OCI-LY1 (cell line): ENCODE data around the gene FKBP10.

ENCODE experiments used
- EZH2 ChIP-seq: fragments of 200-600 bp; sonication (generic), shearing (Covaris generic); IDR thresholded peaks from 2 replicates; pipeline ENCODE4 v1.8.0; 2017; ENCODE audit warnings: borderline replicate concordance, mixed run types, mild to moderate bottlenecking, antibody characterized with exemption, low read length, moderate library complexity, mixed read lengths
- TF ChIP-seq, protein P1 (sequence below): fragments of 200-600 bp; sonication (generic), shearing (Covaris generic); IDR thresholded peaks from 2 replicates; pipeline ENCODE4 v1.5.1; 2017; ENCODE audit warnings: mild to moderate bottlenecking, antibody characterized with exemption, low read length, moderate library complexity, mixed read lengths

- TF ChIP-seq, protein P1, sequence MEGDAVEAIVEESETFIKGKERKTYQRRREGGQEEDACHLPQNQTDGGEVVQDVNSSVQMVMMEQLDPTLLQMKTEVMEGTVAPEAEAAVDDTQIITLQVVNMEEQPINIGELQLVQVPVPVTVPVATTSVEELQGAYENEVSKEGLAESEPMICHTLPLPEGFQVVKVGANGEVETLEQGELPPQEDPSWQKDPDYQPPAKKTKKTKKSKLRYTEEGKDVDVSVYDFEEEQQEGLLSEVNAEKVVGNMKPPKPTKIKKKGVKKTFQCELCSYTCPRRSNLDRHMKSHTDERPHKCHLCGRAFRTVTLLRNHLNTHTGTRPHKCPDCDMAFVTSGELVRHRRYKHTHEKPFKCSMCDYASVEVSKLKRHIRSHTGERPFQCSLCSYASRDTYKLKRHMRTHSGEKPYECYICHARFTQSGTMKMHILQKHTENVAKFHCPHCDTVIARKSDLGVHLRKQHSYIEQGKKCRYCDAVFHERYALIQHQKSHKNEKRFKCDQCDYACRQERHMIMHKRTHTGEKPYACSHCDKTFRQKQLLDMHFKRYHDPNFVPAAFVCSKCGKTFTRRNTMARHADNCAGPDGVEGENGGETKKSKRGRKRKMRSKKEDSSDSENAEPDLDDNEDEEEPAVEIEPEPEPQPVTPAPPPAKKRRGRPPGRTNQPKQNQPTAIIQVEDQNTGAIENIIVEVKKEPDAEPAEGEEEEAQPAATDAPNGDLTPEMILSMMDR = no peak
- TF ChIP-seq EZH2 = no peak
Observed at GRCh38 chr17:41777574-41778188, 35.1 kb upstream of the FKBP10 start.
